Transverse colon (tissue), 4 donors: ENCODE measurements around the gene DLG5. TPM values are rescaled to one million over a fixed set of nuclear protein-coding genes. Genes with fewer than 3 reads are reported as not detected.

Experiments used
- DNase-seq: peaks from one replicate; pipeline ENCODE4 v3.0.0-alpha.2; 2019
- H3K27ac ChIP-seq, 4 donors: fragments of 200-600 bp; sonication (generic); 2 replicates each; pipeline ENCODE4 v1.5.1; 2016 to 2018; ENCODE audit warnings: inconsistent platforms in 4 of 4
- H3K27me3 ChIP-seq: fragments of 200-600 bp; sonication (generic); 2 replicates; pipeline ENCODE4 v1.5.1; 2017; ENCODE audit warnings: inconsistent platforms
- H3K36me3 ChIP-seq, 4 donors: fragments of 200-600 bp; sonication (generic); 2 replicates each; pipeline ENCODE4 v1.5.1; 2017 to 2019; ENCODE audit warnings: inconsistent platforms in 4 of 4
- H3K4me1 ChIP-seq, 4 donors: fragments of 200-600 bp; sonication (generic); 2 replicates each; pipeline ENCODE4 v1.5.1; 2017 to 2020; ENCODE audit warnings: inconsistent platforms in 4 of 4
- H3K4me3 ChIP-seq, 4 donors: fragments of 200-600 bp; sonication (generic); 1 replicate in 1 of 4; 2 replicates in 3 of 4; pipeline versions ENCODE4 v1.5.1 to v1.6.1; 2017 to 2019; ENCODE audit warnings: inconsistent platforms in 4 of 4
- H3K9me3 ChIP-seq, 2 donors: fragments of 200-600 bp; sonication (generic); 2 replicates each; pipeline ENCODE4 v1.5.1; 2017 to 2019; ENCODE audit warnings: inconsistent platforms in 2 of 2
- CTCF ChIP-seq, 5 experiments: fragments of 200-600 bp in 3 of 5; fragments of 450-650 bp in 2 of 5; sonication (generic) in 3 of 5; IDR thresholded peaks; 1 replicate in 2 of 5; 2 replicates in 3 of 5; pipeline ENCODE4 v1.5.1; 2016 to 2017; ENCODE audit warnings: antibody characterized with exemption in 5 of 5, inconsistent platforms in 3 of 5, mild to moderate bottlenecking in 2 of 5, moderate library complexity in 1 of 5
- EP300 ChIP-seq: sonication (generic); formaldehyde crosslinking; IDR thresholded peaks from one replicate; pipeline ENCODE4 v1.6.1; 2017; ENCODE audit warnings: antibody characterized with exemption, low read depth
- POLR2A ChIP-seq: fragments of 450-650 bp; IDR thresholded peaks from one replicate; pipeline ENCODE4 v1.6.1; 2016; ENCODE audit warnings: antibody characterized with exemption, mild to moderate bottlenecking, moderate library complexity
- POLR2AphosphoS5 ChIP-seq, 3 donors: sonication (generic); formaldehyde crosslinking; IDR thresholded peaks; one replicate each; pipeline ENCODE4 v1.6.1; 2016; ENCODE audit warnings: antibody characterized with exemption in 3 of 3
- WGBS, 2 donors: methylation state at CpG; one replicate each; pipeline ENCODE4 v1.1.5; 2018; ENCODE audit warnings: low coverage in 1 of 2; 5-methylcytosine and 5-hydroxymethylcytosine counted together
- in situ Hi-C, 4 donors: fragments of 200-750 bp; cut with MboI; loops; one replicate each; pipeline versions ENCODE4 v1.15.0 to v1.15.1; 2017; ENCODE audit warnings: low sequenced_read_pairs in 3 of 4, low pct_ligation_motif_present in 1 of 4, low pct_unique_long_range_greater_than_20kb in 1 of 4
- intact Hi-C: fragments of 100-400 bp; cut with DNase I; formaldehyde crosslinking; loops from one replicate; pipeline ENCODE4 v1.15.1; 2023; ENCODE audit warnings: low total_unique reads
- total RNA-seq, 4 donors: library from RNA; depleted of rRNA; stranded (reverse); fragments of >200 nt; gene quantifications; one replicate each; pipeline ENCODE4 v1.1.0, GENCODE V29; 2016

DLG5 gene
- total RNA-seq, 4 donors from 2014 or later = 31.4 to 90.1 (median 44.6) TPM

GRCh38 chr10:77922055-77922454 is 4.5 kb downstream of the DLG5 start:
- no peak overlapping the region for H3K27ac ChIP-seq
- intact Hi-C loops (loop anchor here (10.0 kb wide), 1 partner anchor 53 kb away; no protein-coding TSS in a partner anchor), in situ Hi-C loops (no loop called here)
- WGBS, 2 donors = 94% methylated on average over 5 of the region's 5 CpGs; no CpG with 5 or more reads in 1 of the 2 donors
- H3K9me3 ChIP-seq = no peaks in the 10 kb centered on the region
- TF ChIP-seq CTCF (IDR thresholded peaks at IDR 0.05) (no peak), EP300 (no peak), POLR2AphosphoS5 (IDR thresholded peaks at IDR 0.05) (no peak), POLR2A (no peak)
- no peak overlapping the region for H3K4me3 ChIP-seq
- peaks cover 2% of the 10 kb centered on the region for H3K27me3 ChIP-seq
- DNase-seq = no peak
- H3K36me3 ChIP-seq = no peaks in the 10 kb centered on the region
- H3K4me1 ChIP-seq = peaks cover 10 to 38% (median 17%) of the 10 kb centered on the region in 4 donors

GRCh38 chr10:77921395-77921794 is 5.2 kb downstream of the DLG5 start:
- TF ChIP-seq POLR2A (no peak), POLR2AphosphoS5 (IDR thresholded peaks at IDR 0.05) (no peak), CTCF (IDR thresholded peaks at IDR 0.05) (no peak), EP300 (no peak)
- 87% methylated on average over 7 of the region's 7 CpGs; no CpG with 5 or more reads in 1 of the 2 donors for WGBS, 2 donors
- H3K4me3 ChIP-seq = no peak overlapping the region
- H3K27ac ChIP-seq = no peak overlapping the region
- no peaks in the 10 kb centered on the region for H3K36me3 ChIP-seq
- in situ Hi-C loops = no loop called here
- no peaks in the 10 kb centered on the region for H3K9me3 ChIP-seq
- intact Hi-C loops = loop anchor here (10.0 kb wide), 1 partner anchor 53 kb away; no protein-coding TSS in a partner anchor
- no peak for DNase-seq
- H3K27me3 ChIP-seq = no peaks in the 10 kb centered on the region
- H3K4me1 ChIP-seq = peaks cover 10 to 37% (median 16%) of the 10 kb centered on the region in 4 donors

GRCh38 chr10:77920495-77920894 is 6.1 kb downstream of the DLG5 start:
- no peaks in the 10 kb centered on the region for H3K27me3 ChIP-seq
- H3K4me3 ChIP-seq = no peak overlapping the region
- H3K4me1 ChIP-seq = peaks cover 8 to 38% (median 12%) of the 10 kb centered on the region in 4 donors
- in situ Hi-C loops (no loop called here), intact Hi-C loops (loop anchor here (10.0 kb wide), 1 partner anchor 54 kb away; no protein-coding TSS in a partner anchor)
- no peaks in the 10 kb centered on the region for H3K36me3 ChIP-seq
- 92% methylated on average over 4 of the region's 4 CpGs; no CpG with 5 or more reads in 1 of the 2 donors for WGBS, 2 donors
- H3K27ac ChIP-seq = no peak overlapping the region
- TF ChIP-seq CTCF (IDR thresholded peaks at IDR 0.05) = no peak
- no peak for TF ChIP-seq POLR2AphosphoS5 (IDR thresholded peaks at IDR 0.05)
- TF ChIP-seq EP300 = no peak
- TF ChIP-seq POLR2A = no peak
- no peak for DNase-seq
- no peaks in the 10 kb centered on the region for H3K9me3 ChIP-seq

GRCh38 chr10:77919713-77920108 is 6.8 kb downstream of the DLG5 start:
- Histone ChIP-seq H3K27ac (no peak overlapping the region), H3K9me3 (no peaks in the 10 kb centered on the region), H3K27me3 (no peaks in the 10 kb centered on the region), H3K4me3 (no peak overlapping the region), H3K36me3 (no peaks in the 10 kb centered on the region), H3K4me1 (peaks cover 1 to 32% (median 8%) of the 10 kb centered on the region in 4 donors)
- WGBS, 2 donors = 56 to 58% methylated on average over 3 to 4 of the region's 4 CpGs
- DNase-seq = no peak
- intact Hi-C loops (loop anchor here (10.0 kb wide), 1 partner anchor 55 kb away; no protein-coding TSS in a partner anchor), in situ Hi-C loops (no loop called here)
- TF ChIP-seq POLR2A (no peak), EP300 (no peak), POLR2AphosphoS5 (IDR thresholded peaks at IDR 0.05) (no peak), CTCF (IDR thresholded peaks at IDR 0.05) (no peak)
